Activated CD4-positive, alpha-beta T cell treated with anti-CD3 and anti-CD28 coated beads, Interleukin-2, amount 10 ng/mL, durations not matched to agents 24 days and 14 days (primary cell): ENCODE measurements around the gene SATB2. TPM values are rescaled to one million over a fixed set of nuclear protein-coding genes. Genes with fewer than 3 reads are reported as not detected.

Experiments used
- DNase-seq: peaks from one replicate; pipeline ENCODE4 v3.0.0; 2022
- H3K27ac Mint-ChIP-seq: one replicate; pipeline ENCODE4 v1.8.0; 2022; ENCODE audit warnings: mild to moderate bottlenecking, mixed read lengths
- H3K27me3 Mint-ChIP-seq: one replicate; pipeline ENCODE4 v1.8.0; 2022; ENCODE audit warnings: mixed read lengths
- H3K36me3 Mint-ChIP-seq: one replicate; pipeline ENCODE4 v1.8.0; 2022; ENCODE audit warnings: low read depth, mild to moderate bottlenecking, mixed read lengths
- H3K4me1 Mint-ChIP-seq: one replicate; pipeline ENCODE4 v1.8.0; 2021; ENCODE audit warnings: mixed read lengths
- H3K4me3 Mint-ChIP-seq: one replicate; pipeline ENCODE4 v1.8.0; 2022; ENCODE audit warnings: mild to moderate bottlenecking, moderate library complexity, mixed read lengths
- H3K9me3 Mint-ChIP-seq: one replicate; pipeline ENCODE4 v1.8.0; 2021; ENCODE audit warnings: mixed read lengths
- intact Hi-C: fragments of 100-400 bp; cut with micrococcal nuclease; formaldehyde crosslinking; loops from one replicate; pipeline ENCODE4 v1.15.1; 2023
- total RNA-seq: library from RNA; stranded (reverse); gene quantifications from 2 replicates; pipeline ENCODE4 v1.2.3, GENCODE V29; 2022

Gene SATB2
- total RNA-seq, 1 donor from 2014 or later, result not detected

GRCh38 chr2:199430214-199430613, 27.5 kb downstream of the SATB2 start:
- Mint-ChIP-seq H3K36me3 (no peaks in the 10 kb centered on the region), H3K27me3 (peaks cover 2% of the 10 kb centered on the region), H3K4me1 (no peaks in the 10 kb centered on the region), H3K9me3 (no peaks in the 10 kb centered on the region), H3K4me3 (no peak overlapping the region), H3K27ac (no peak overlapping the region)
- intact Hi-C loops, result no loop called here
- no peak for DNase-seq

- Mint-ChIP-seq H3K27me3 (peaks cover 3% of the 10 kb centered on the region), H3K4me3 (no peak overlapping the region), H3K27ac (no peak overlapping the region), H3K9me3 (no peaks in the 10 kb centered on the region), H3K4me1 (no peaks in the 10 kb centered on the region), H3K36me3 (no peaks in the 10 kb centered on the region)
- intact Hi-C loops, result no loop called here
- DNase-seq, result no peak
Observed at GRCh38 chr2:199428291-199428690, 29.4 kb downstream of the SATB2 start.

DNA sequence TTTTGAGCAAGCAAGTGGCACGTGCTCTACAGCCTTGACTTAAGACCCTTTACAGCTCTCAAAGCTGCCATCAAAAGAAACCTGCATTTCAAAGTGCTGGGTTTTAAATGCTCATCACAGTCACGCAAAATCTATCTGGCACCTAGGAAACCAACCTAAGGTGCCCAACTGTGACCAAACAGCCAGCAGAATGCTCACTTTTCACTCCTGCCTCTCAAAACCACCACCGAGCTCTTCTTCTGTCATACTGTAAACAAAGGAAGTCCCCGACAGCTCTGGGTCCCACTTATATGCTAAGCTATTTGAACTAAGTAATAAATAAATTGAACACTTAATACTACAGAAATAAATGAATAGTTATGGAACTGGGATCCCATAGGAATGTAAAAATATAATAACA, 33.6 kb downstream of the SATB2 start:
- H3K27ac Mint-ChIP-seq, result no peak overlapping the region
- H3K27me3 Mint-ChIP-seq, result peaks cover 2% of the 10 kb centered on the region
- H3K36me3 Mint-ChIP-seq, result no peaks in the 10 kb centered on the region
- no peaks in the 10 kb centered on the region for H3K4me1 Mint-ChIP-seq
- no peak overlapping the region for H3K4me3 Mint-ChIP-seq
- no peak for DNase-seq
- intact Hi-C loops, result no loop called here
- H3K9me3 Mint-ChIP-seq, result no peaks in the 10 kb centered on the region

- peaks cover 2% of the 10 kb centered on the region for H3K27me3 Mint-ChIP-seq
- H3K4me3 Mint-ChIP-seq, result no peak overlapping the region
- no peaks in the 10 kb centered on the region for H3K36me3 Mint-ChIP-seq
- intact Hi-C loops, result no loop called here
- no peak for DNase-seq
- H3K4me1 Mint-ChIP-seq, result no peaks in the 10 kb centered on the region
- H3K27ac Mint-ChIP-seq, result no peak overlapping the region
- H3K9me3 Mint-ChIP-seq, result no peaks in the 10 kb centered on the region
Observed at GRCh38 chr2:199419428-199419827, 38.3 kb downstream of the SATB2 start.

DNA sequence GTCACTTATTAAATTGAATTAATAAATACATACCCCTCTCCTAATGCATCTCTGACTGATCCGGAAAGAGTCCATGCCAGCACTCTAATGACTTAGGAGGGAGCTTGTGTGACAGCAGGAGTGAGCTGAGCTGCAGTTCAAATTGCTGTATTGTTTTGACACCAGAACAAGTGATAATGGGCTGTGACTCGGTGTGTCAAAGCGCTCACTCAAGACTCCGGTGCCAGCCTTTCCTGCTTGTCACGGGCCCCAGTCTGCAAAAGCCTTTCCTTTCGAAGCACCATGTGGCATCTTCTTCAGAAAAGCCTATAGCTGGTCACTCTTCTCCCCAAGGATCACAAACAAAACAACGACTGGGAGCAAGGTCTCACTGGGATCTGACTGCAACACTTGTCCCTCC, 43.3 kb downstream of the SATB2 start:
- no peak overlapping the region for H3K27ac Mint-ChIP-seq
- H3K4me1 Mint-ChIP-seq, result no peaks in the 10 kb centered on the region
- no peaks in the 10 kb centered on the region for H3K36me3 Mint-ChIP-seq
- H3K9me3 Mint-ChIP-seq, result no peaks in the 10 kb centered on the region
- no peak overlapping the region for H3K4me3 Mint-ChIP-seq
- intact Hi-C loops, result no loop called here
- no peak for DNase-seq
- H3K27me3 Mint-ChIP-seq, result no peaks in the 10 kb centered on the region

DNA sequence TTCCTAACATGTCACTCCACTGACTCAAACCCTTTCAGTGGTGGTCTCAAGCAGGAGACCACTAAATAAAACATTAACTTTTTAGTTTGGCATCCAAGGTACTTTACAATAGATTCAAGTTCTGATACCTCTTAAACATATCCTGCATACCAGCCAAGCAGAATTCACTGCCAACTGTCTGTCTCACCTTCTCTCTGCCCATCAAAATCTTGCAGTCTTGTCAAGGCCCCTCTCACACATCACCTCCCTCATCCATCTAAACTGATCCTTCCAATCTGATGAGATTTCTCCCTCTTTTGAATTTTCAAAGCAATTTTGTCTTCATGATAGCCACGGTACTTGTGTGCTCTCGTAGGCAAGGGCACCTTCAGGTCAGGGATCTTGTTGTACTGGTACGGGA, 43.7 kb downstream of the SATB2 start:
- no peaks in the 10 kb centered on the region for H3K4me1 Mint-ChIP-seq
- DNase-seq, result no peak
- no peaks in the 10 kb centered on the region for H3K27me3 Mint-ChIP-seq
- H3K9me3 Mint-ChIP-seq, result no peaks in the 10 kb centered on the region
- H3K36me3 Mint-ChIP-seq, result no peaks in the 10 kb centered on the region
- no peak overlapping the region for H3K27ac Mint-ChIP-seq
- intact Hi-C loops, result no loop called here
- H3K4me3 Mint-ChIP-seq, result no peak overlapping the region

DNA sequence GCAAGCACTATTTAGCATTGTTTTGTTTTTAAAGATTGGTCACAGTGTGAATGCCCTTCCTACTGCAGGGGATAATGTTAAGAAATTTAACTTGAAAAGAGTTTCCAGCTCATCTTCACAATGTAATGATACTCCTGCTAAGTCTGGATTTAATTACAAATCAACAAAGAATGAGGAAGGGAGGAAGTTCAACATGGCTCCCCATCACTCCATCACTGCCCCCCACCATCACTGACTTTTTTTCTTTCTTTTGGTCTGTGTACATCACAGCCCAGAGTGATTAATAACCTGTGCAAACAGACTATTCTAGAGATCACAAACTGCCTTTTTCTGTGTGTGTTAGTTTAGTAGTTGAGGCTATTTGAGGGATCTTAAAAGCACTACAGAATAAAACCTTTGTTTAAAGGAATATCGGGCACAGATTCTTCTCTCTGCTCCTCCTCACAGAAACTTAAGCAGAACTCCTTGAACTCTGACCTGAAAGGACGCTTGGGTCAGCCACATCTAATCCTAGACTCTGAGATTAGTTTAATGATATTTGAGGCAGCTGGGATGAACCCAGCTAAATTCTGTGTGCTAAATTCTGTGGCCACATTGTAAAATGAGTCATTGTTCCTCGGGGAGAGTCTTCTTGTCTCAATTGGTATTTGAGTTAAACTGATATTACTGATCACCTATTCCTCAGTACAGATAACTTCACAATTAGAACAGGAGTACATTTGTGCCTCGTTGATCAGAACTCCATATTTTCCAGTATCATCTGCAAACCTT, 47.8 kb downstream of the SATB2 start:
- Mint-ChIP-seq H3K4me1 (no peaks in the 10 kb centered on the region), H3K4me3 (no peak overlapping the region), H3K27me3 (peaks cover 4% of the 10 kb centered on the region), H3K36me3 (no peaks in the 10 kb centered on the region), H3K9me3 (no peaks in the 10 kb centered on the region), H3K27ac (no peak overlapping the region)
- DNase-seq, result no peak
- intact Hi-C loops, result no loop called here

GRCh38 chr2:199407421-199407820, 50.3 kb downstream of the SATB2 start:
- Mint-ChIP-seq H3K27me3 (peaks cover 4% of the 10 kb centered on the region), H3K4me1 (no peaks in the 10 kb centered on the region), H3K4me3 (no peak overlapping the region), H3K9me3 (no peaks in the 10 kb centered on the region), H3K27ac (no peak overlapping the region), H3K36me3 (no peaks in the 10 kb centered on the region)
- DNase-seq, result no peak
- intact Hi-C loops, result no loop called here

DNA sequence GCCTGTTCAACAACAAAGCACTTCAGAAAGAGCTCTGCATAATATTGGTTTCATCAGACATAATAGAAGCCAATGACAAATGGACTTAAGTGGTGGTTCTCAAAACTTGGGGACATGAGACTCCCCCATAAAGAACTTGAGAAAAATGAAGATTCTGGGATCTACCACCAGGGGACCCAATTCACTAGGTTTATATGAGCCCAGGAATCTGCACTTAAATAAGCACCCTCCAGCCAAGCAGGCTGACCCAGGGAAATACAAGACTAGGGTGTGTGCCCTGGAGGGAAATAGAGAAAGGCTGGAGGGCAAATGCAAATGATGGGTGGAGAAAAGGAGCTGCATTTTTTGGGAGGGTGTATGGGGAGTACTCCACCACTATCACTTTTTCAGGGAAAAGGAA, 52.5 kb downstream of the SATB2 start:
- H3K9me3 Mint-ChIP-seq, result no peaks in the 10 kb centered on the region
- H3K36me3 Mint-ChIP-seq, result no peaks in the 10 kb centered on the region
- no peak for DNase-seq
- intact Hi-C loops, result no loop called here
- no peak overlapping the region for H3K4me3 Mint-ChIP-seq
- H3K27me3 Mint-ChIP-seq, result peaks cover 4% of the 10 kb centered on the region
- no peak overlapping the region for H3K27ac Mint-ChIP-seq
- H3K4me1 Mint-ChIP-seq, result no peaks in the 10 kb centered on the region

DNA sequence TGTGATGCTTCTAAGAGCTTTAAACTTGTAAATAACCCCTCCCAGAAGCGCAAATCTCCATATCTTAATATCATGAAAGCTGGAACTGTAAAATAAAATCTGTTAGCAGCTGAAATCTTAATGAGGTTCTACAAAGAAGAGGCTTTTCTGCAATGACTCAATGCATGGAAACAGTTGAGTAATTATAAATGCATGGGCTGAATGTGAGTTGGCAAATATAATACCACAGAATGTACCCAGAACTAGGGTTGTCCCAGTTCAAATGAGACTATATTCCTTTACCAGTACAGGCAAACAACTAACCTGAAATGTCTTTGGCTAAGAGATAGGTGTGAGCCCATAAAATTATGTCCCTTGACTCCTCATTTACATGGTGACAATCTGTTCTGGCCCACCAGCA, 52.9 kb downstream of the SATB2 start:
- intact Hi-C loops, result no loop called here
- Mint-ChIP-seq H3K4me1 (no peaks in the 10 kb centered on the region), H3K4me3 (no peak overlapping the region), H3K9me3 (no peaks in the 10 kb centered on the region), H3K36me3 (no peaks in the 10 kb centered on the region), H3K27ac (no peak overlapping the region), H3K27me3 (peaks cover 4% of the 10 kb centered on the region)
- no peak for DNase-seq

DNA sequence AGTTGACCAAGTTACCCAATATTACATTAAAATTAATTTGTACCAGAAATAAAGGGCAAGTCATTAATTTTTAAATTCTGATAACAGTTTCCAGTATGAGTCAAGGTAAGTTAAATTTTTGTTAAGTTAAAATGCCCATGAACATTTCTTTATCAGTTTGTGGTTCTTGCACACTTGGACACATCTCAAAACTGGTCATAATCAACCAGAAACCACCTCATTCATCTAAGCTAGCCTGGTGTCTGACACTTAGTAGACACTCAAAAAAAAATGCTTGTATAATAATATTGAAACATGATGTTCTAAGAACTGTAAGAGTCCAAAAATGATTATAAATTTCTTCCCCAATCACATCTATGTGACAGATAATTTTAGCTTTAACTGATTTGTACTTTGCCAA, 62.4 kb downstream of the SATB2 start:
- Mint-ChIP-seq H3K4me3 (no peak overlapping the region), H3K9me3 (no peaks in the 10 kb centered on the region), H3K27me3 (no peaks in the 10 kb centered on the region), H3K36me3 (no peaks in the 10 kb centered on the region), H3K27ac (no peak overlapping the region), H3K4me1 (no peaks in the 10 kb centered on the region)
- no peak for DNase-seq
- intact Hi-C loops, result no loop called here

- Mint-ChIP-seq H3K27ac (no peak overlapping the region), H3K9me3 (no peaks in the 10 kb centered on the region), H3K27me3 (no peaks in the 10 kb centered on the region), H3K36me3 (no peaks in the 10 kb centered on the region), H3K4me1 (no peaks in the 10 kb centered on the region), H3K4me3 (no peak overlapping the region)
- DNase-seq, result no peak
- intact Hi-C loops, result no loop called here
Observed at GRCh38 chr2:199392363-199392762, 65.4 kb downstream of the SATB2 start.

GRCh38 chr2:199388728-199389268, 68.9 kb downstream of the SATB2 start:
- no peak for DNase-seq
- Mint-ChIP-seq H3K36me3 (no peaks in the 10 kb centered on the region), H3K4me3 (no peak overlapping the region), H3K27ac (no peak overlapping the region), H3K9me3 (no peaks in the 10 kb centered on the region), H3K4me1 (no peaks in the 10 kb centered on the region), H3K27me3 (peaks cover 4% of the 10 kb centered on the region)
- intact Hi-C loops, result no loop called here

DNA sequence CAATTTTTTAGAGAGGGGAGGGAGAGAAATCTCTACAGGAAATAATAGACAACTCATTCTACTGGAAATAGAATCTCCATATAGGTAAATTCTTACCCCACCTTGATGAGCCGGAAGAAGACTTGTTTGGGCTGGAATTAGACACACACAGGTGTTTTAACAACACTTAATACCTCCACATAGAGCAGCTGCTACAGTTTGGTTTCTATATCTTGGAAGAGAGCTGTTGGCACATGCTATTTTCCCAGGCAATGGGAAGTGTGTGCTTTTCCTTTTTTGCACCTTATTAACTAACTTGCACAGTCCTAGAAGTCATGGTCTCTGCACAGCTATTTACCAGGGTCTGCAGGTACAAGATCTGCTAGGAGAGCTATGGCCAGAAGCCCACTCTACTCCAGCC, 73.7 kb downstream of the SATB2 start:
- Mint-ChIP-seq H3K4me3 (no peak overlapping the region), H3K27me3 (peaks cover 20% of the 10 kb centered on the region), H3K36me3 (no peaks in the 10 kb centered on the region), H3K27ac (no peak overlapping the region), H3K9me3 (no peaks in the 10 kb centered on the region), H3K4me1 (no peaks in the 10 kb centered on the region)
- no peak for DNase-seq
- intact Hi-C loops, result no loop called here

DNA sequence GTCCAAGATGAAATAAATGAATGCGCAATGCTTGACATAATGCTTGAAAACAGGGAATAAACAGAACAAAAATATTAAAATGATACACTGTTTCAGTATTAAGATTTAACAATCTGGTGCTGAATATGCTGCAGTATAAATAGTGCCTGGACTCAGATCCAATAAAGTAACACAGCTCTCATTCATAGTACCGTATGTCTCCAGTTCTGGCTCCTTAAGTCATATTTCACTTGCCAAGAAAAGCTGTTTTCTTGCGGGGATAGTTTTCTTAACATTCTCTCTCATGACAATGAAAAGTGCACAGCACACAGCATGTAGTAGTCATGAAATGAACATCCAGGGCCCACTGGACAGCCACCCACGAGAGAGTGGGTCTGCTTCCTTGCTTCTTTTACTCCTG, 74.7 kb downstream of the SATB2 start:
- Mint-ChIP-seq H3K36me3 (no peaks in the 10 kb centered on the region), H3K27me3 (peaks cover 20% of the 10 kb centered on the region), H3K27ac (no peak overlapping the region), H3K9me3 (no peaks in the 10 kb centered on the region), H3K4me3 (no peak overlapping the region), H3K4me1 (no peaks in the 10 kb centered on the region)
- no peak for DNase-seq
- intact Hi-C loops, result no loop called here
